Fibroblast of villous mesenchyme (primary cell): ENCODE measurements around the gene EMP2. TPM values are rescaled to one million over a fixed set of nuclear protein-coding genes. Genes with fewer than 3 reads are reported as not detected.
"Not testable (repeated sequence)": the region's sequence is repeated elsewhere in the genome, so short reads cannot be mapped to it uniquely, and the experiment has no call there.

Experiments
- DNase-seq: peaks from one replicate; pipeline ENCODE4 v3.0.0-alpha.2; 2010; ENCODE audit warnings: low read depth
- H3K4me3 ChIP-seq: 2 replicates; pipeline ENCODE4 v1.5.1; 2011; ENCODE audit warnings: low read depth, mild to moderate bottlenecking, low read length
- CTCF ChIP-seq: IDR thresholded peaks from 2 replicates; pipeline ENCODE4 v1.5.1; 2012; ENCODE audit warnings: low read depth, mild to moderate bottlenecking, low read length; ENCODE audit not compliant: insufficient read depth
- total RNA-seq: library from RNA; depleted of rRNA; stranded (reverse); fragments of >200 nt; gene quantifications from 2 replicates; pipeline ENCODE4 v1.2.3, GENCODE V29; 2012

Gene EMP2
- total RNA-seq, 1 donor, result 13.0 TPM

GRCh38 chr16:10539793-10540192, 40.6 kb downstream of the EMP2 start:
- DNase-seq, result no peak
- H3K4me3 ChIP-seq, result no peak overlapping the region
- no peak for TF ChIP-seq CTCF

DNA sequence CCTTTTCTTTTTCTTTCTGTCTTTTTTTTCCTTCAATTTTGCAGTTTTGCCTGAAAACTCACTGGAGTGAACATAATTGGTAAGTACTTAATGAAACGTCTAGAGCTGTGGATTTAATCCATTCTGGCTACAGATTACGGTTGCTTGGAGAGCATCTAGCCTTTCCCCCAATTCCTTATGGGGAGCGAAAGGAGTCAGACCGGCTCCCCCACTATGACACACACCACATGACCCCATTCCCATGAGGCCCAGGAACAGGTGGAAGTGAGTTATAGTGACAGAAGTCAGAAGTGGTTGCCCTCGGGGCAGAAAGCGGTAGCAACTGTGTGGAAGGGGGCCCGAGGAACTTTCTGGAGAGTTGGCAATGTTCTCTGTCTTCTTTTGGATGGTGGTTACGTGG, 41.2 kb downstream of the EMP2 start:
- DNase-seq, result no peak
- no peak overlapping the region for H3K4me3 ChIP-seq
- TF ChIP-seq CTCF, result no peak

GRCh38 chr16:10538583-10538982, 41.8 kb downstream of the EMP2 start:
- no peak for TF ChIP-seq CTCF
- DNase-seq, result no peak
- no peak overlapping the region for H3K4me3 ChIP-seq

DNA sequence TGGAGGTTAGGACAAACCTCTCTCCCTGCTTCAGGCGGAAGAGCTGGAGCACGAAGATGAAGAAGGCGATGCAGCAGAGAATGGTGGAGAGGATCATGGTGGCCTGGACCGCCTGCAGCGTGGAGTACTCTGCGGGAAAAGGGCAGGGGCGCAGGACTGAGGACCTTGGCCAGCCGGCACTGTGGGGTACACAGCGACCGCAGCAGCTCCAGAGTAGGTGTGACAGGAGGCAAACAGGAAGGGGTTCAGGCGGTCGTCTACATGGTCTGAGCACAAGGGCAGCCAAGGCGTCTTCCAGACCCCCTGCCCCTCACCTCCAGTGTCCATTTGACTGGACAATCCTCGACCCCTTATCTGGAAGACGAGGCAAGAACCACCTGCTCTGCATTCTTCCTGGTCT, 42.5 kb downstream of the EMP2 start:
- DNase-seq, result no peak
- TF ChIP-seq CTCF, result no peak
- no peak overlapping the region for H3K4me3 ChIP-seq

DNA sequence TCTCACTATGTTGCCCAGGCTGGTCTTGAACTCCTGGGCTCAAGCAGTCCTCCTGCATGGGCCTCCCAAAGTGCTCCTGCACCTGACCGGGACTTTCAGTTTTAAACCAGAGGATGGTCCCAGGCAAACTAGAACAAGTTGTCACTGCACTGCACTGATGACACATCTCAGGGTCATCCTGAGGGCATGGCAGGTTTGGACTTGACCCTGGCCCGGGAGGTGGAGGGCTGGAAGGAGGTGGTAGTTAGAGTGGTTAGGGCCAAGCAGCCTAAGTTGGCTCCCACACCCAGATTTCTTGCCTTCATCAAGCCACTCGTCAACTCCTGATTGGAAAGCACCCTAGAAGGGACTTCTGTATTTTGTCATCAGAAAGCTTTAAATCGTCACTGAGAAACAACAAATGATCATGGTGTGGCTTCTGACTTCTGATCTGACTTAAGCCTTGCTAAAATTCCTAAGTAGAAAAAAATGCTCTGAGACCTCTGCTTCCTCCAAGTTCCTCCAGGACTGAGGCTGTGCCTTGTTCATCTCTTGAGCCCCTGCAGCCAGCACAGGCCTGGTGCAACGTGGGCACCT, 43.5 kb downstream of the EMP2 start:
- TF ChIP-seq CTCF, result no peak
- no peak for DNase-seq
- H3K4me3 ChIP-seq, result no peak overlapping the region

GRCh38 chr16:10536328-10536727, 44.1 kb downstream of the EMP2 start:
- not testable (repeated sequence) for DNase-seq, H3K4me3 ChIP-seq

- no peak for TF ChIP-seq CTCF
- DNase-seq, result no peak
- no peak overlapping the region for H3K4me3 ChIP-seq
Observed at GRCh38 chr16:10535461-10535860, 44.9 kb downstream of the EMP2 start.

DNA sequence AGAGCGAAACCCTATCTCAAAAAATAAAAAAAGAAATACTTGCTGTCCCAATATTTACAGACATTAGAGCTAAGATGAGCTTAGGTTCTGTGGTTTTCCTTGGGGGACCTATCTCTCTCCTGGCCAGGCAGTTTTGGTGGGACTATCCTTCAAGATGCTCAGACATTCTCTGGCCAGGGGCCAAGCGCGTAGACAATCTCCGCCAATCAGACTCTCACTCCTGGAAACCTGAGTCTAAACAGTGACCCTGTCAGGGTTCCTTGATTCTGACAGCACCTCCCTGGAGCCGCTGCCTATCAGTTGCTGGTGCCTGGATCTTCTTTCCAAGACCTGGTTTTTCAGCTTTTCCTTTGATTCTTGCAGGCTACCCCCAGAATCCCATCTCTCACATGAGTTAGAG, 45.6 kb downstream of the EMP2 start:
- no peak overlapping the region for H3K4me3 ChIP-seq
- DNase-seq, result no peak
- no peak for TF ChIP-seq CTCF

GRCh38 chr16:10533612-10534011, 46.8 kb downstream of the EMP2 start:
- not testable (repeated sequence) for H3K4me3 ChIP-seq
- peak; percentile 64 for DNase-seq
